Natural killer cell treated with Interleukin-12 subunit alpha and Interleukin-12 subunit beta and Interleukin-15 and Interleukin-18, amount 100 ng/mL, for 72 hours (primary cell): Measurements from ENCODE around the gene BICC1. TPM values are rescaled to one million over a fixed set of nuclear protein-coding genes. Genes with fewer than 3 reads are reported as not detected.
"Not testable (repeated sequence)": the region's sequence is repeated elsewhere in the genome, so short reads cannot be mapped to it uniquely, and the experiment has no call there.

Experiments
- ATAC-seq, 2 donors: fragments of 150-1000 bp; cut with Tn5 transposase in 1 of 2; sonication (Bioruptor Pico), chemical (Tn5 transposase) in 1 of 2; 2 replicates each; pipeline ENCODE4 v1.10.0; 2021
- DNase-seq: peaks from one replicate; pipeline ENCODE4 v3.0.0; 2022; ENCODE audit warnings: low spot score
- H3K27ac Mint-ChIP-seq, 2 donors: 1 replicate in 1 of 2; 2 replicates in 1 of 2; pipeline ENCODE4 v1.8.0; 2022; ENCODE audit warnings: mixed read lengths in 2 of 2, mild to moderate bottlenecking in 1 of 2, moderate library complexity in 1 of 2
- H3K27me3 Mint-ChIP-seq, 2 donors: 1 replicate in 1 of 2; 2 replicates in 1 of 2; pipeline ENCODE4 v1.8.0; 2022; ENCODE audit warnings: mixed read lengths in 2 of 2
- H3K36me3 Mint-ChIP-seq: one replicate; pipeline ENCODE4 v1.8.0; 2022; ENCODE audit warnings: mixed read lengths
- H3K4me1 Mint-ChIP-seq, 2 donors: 1 replicate in 1 of 2; 2 replicates in 1 of 2; pipeline ENCODE4 v1.8.0; 2022; ENCODE audit warnings: low read depth in 2 of 2, mixed read lengths in 2 of 2, mild to moderate bottlenecking in 1 of 2
- H3K4me3 Mint-ChIP-seq: one replicate; pipeline ENCODE4 v1.8.0; 2022; ENCODE audit warnings: mixed read lengths
- H3K9me3 Mint-ChIP-seq: 2 replicates; pipeline ENCODE4 v1.8.0; 2022; ENCODE audit warnings: mixed read lengths
- total RNA-seq, 2 donors: library from RNA; stranded (reverse); gene quantifications; one replicate each; pipeline ENCODE4 v1.2.3, GENCODE V29; 2022

BICC1 gene
- total RNA-seq, 2 donors from 2014 or later: 0.26 TPM; not detected in 1

DNA sequence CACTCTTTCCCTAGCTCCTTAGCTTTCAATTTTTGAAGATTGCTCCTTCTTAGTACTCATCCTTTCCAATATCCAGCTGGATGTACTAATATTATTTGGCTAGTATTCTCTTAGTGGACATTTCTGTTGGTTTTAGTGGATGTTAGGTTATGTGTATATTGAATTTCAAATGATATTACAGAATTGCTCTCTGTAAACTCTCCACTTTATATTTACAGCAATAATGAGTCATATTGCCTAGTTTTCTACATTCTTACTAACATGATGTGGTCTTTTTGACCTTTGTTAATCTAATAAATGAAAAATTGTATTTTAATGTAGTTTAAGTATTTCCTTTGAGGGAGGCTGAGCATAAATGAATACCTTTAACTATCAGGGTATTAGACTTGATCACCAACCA, 69.4 kb downstream of the BICC1 start:
- Mint-ChIP-seq H3K36me3 (no peaks in the 10 kb centered on the region), H3K4me1 (no peaks in the 10 kb centered on the region), H3K4me3 (no peak overlapping the region)

GRCh38 chr10:58585435-58585834, 72.8 kb downstream of the BICC1 start:
- Mint-ChIP-seq H3K9me3 (peaks cover 3% of the 10 kb centered on the region), H3K27ac (no peak overlapping the region), H3K27me3 (no peaks in the 10 kb centered on the region), H3K4me1 (no peaks in the 10 kb centered on the region), H3K36me3 (no peaks in the 10 kb centered on the region), H3K4me3 (no peak overlapping the region)
- ATAC-seq: no peak
- no peak for DNase-seq

More for the DNA sequence above, 69.4 kb downstream of the BICC1 start:
- DNase-seq (no peak), ATAC-seq (no peak)
- H3K9me3 Mint-ChIP-seq: peaks cover 3% of the 10 kb centered on the region
- H3K27ac Mint-ChIP-seq: no peak overlapping the region
- no peaks in the 10 kb centered on the region for H3K27me3 Mint-ChIP-seq

DNA sequence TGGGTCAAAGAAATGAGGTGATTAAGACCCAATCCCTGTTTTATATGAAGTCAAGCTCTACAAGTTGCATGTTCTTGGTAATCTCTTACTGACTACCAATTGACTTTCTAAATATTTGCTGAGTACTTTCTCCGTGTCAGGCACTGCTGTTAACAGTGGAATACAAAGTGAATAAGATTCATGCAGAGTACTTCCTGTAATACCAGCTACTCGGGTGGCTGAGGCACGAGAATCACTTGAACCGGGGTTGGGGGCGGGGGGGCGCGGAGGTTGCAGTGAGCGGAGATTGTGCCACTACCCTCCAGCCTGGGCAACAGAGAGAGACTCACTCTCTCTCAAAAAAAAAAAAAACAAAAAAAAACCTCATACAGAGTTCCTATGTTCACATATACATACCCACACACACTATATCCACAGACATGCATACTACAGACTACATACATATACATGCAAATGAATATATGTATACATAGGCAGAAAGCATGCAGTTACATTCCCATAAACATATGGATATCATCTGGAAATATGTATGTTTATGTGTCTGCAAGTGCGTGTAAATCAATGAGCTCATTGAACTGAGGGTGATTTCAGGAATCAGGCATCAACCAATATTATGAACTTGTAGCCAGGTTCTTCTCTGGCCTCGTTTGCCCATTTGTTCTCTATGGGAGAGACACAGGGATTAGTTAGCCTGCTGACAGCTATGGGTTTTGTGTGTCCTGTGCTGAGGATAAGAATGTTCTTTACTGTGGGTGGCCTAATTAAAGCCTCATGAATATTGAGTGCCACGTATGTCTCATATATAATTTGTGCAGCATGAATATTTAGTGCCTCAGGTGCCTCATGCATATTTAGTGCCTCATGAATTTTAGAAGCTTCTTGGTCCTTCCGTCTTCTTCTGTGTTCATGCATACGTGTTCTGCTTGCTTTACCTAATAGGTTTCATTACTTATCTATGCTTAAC, 73.9 kb downstream of the BICC1 start:
- no peak overlapping the region for H3K27ac Mint-ChIP-seq
- ATAC-seq (no peak), DNase-seq (no peak)
- H3K27me3 Mint-ChIP-seq: no peaks in the 10 kb centered on the region
- H3K9me3 Mint-ChIP-seq: peaks cover 3% of the 10 kb centered on the region
- no peak overlapping the region for H3K4me3 Mint-ChIP-seq
- H3K4me1 Mint-ChIP-seq: no peaks in the 10 kb centered on the region
- H3K36me3 Mint-ChIP-seq: no peaks in the 10 kb centered on the region

GRCh38 chr10:58587676-58588075, 75.0 kb downstream of the BICC1 start:
- H3K36me3 Mint-ChIP-seq: no peaks in the 10 kb centered on the region

DNA sequence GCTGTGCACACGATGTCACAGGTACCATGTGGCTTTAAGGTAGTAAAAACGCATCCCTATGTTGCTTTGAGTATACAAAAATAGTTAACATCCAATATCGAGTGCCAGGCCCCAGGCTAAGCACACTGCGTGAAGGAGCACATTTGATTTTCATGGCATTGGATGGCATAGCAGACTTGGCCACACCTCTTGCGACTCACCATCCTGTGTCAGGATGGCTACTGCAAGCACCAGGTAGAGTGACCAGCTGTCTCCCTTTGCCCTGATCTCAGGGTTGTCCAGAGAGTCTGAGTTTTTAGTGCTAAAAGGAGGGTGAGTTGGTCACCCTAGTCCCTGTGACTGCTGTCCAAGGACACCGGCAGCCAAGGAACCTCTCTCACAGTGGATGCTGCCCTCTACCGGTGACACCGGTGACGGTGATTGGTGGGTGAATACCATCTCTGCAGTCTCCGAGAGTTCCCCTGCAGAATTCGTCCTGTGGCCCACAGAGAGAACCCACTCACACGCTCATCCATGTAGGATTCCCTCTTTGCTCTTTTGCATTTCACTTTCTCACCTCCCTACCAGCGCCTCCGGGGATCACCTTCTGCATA, 76.1 kb downstream of the BICC1 start:
- H3K27me3 Mint-ChIP-seq: no peaks in the 10 kb centered on the region
- no peaks in the 10 kb centered on the region for H3K36me3 Mint-ChIP-seq
- H3K9me3 Mint-ChIP-seq: no peaks in the 10 kb centered on the region
- DNase-seq (no peak), ATAC-seq (no peak)
- H3K4me3 Mint-ChIP-seq: no peak overlapping the region
- H3K4me1 Mint-ChIP-seq: no peaks in the 10 kb centered on the region
- no peak overlapping the region for H3K27ac Mint-ChIP-seq

More at GRCh38 chr10:58587676-58588075, 75.0 kb downstream of the BICC1 start:
- DNase-seq (no peak), ATAC-seq (no peak)
- no peak overlapping the region for H3K27ac Mint-ChIP-seq
- no peak overlapping the region for H3K4me3 Mint-ChIP-seq
- peaks cover 3% of the 10 kb centered on the region for H3K9me3 Mint-ChIP-seq
- H3K4me1 Mint-ChIP-seq: no peaks in the 10 kb centered on the region
- H3K27me3 Mint-ChIP-seq: no peaks in the 10 kb centered on the region

DNA sequence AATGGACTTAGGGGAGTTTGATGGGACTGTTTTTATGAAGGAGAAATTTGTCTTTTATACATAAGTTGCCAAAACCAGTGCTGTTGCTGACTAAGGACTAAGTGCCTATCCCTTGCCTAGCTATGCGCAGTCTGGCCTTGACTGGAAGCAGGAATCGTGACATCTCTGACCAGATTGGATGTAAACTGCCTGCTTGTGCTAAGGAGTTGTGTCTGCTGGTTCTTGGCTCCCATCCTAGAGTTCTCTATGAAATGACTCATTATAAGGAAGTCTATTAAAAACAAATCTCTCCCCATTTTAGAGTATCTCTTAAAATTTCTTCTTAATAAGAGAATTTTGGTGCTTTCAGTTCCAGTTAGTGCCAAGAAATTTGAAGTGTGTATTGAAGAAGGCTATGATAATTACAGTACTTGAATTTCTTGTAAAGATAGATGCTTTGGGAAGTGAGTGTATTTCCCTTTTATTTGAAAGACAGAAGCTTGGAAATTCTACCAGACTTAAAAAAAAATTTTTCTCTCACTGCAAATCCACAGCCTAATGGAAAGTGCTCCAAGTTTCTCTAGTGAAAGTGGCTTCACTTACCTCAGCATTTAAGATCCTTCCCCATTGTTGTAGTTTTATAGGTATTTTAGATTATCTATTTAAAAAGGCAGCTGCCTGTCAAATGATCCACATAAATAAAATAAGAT, 77.6 kb downstream of the BICC1 start:
- H3K36me3 Mint-ChIP-seq: peaks cover under 1% of the 10 kb centered on the region
- H3K4me1 Mint-ChIP-seq: no peaks in the 10 kb centered on the region
- H3K4me3 Mint-ChIP-seq: no peak overlapping the region
- DNase-seq (no peak), ATAC-seq (no peak)
- peaks cover 2% of the 10 kb centered on the region for H3K9me3 Mint-ChIP-seq
- no peak overlapping the region for H3K27ac Mint-ChIP-seq
- no peaks in the 10 kb centered on the region for H3K27me3 Mint-ChIP-seq

DNA sequence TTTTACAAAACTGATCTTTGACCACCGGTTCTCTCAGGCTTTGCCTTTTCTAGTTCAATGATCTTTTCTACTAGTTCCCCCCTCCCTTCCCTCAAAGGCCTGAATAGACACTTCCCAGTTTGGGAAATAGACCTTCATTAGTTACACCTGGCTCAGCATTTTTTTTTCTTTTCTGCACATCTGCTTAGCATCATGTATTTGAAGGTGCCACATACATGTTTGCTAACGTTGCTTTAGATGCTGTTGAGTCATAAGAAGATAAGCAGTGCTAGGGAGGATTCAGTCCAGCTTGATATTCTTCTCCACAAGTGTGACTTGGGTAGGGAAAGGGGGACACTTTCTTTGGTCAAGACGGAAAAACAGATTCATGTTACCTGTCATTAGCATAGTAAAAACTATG, 78.3 kb downstream of the BICC1 start:
- Mint-ChIP-seq H3K4me3 (no peak overlapping the region), H3K9me3 (peaks cover 7% of the 10 kb centered on the region), H3K27ac (no peak overlapping the region), H3K27me3 (no peaks in the 10 kb centered on the region), H3K4me1 (no peaks in the 10 kb centered on the region), H3K36me3 (peaks cover 6% of the 10 kb centered on the region)
- no peak for ATAC-seq
- DNase-seq: no peak

DNA sequence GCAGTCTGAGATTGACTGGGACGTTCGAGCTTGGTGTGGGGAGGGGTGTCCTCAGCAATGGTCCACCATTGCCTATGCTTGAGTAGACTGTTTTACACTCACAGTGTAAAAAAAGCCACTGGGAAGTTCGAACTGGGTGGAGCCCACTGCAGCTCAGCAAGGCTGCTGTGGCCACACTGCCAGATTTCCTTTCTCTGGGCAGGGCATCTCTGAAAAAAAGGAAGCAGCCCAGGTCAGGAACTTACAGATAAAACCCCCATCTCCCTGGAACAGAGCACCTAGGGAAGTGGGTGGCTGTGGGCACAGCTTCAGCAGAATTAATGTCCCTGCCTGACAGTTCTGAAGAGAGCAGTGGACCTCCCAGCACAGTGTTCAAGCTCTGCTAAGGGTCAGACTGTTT, 80.3 kb downstream of the BICC1 start:
- ATAC-seq (no peak), DNase-seq (no peak)
- Mint-ChIP-seq H3K4me3 (no peak overlapping the region), H3K9me3 (peaks cover 13% of the 10 kb centered on the region), H3K4me1 (no peaks in the 10 kb centered on the region), H3K27me3 (no peaks in the 10 kb centered on the region), H3K27ac (no peak overlapping the region), H3K36me3 (peaks cover 6% of the 10 kb centered on the region)

DNA sequence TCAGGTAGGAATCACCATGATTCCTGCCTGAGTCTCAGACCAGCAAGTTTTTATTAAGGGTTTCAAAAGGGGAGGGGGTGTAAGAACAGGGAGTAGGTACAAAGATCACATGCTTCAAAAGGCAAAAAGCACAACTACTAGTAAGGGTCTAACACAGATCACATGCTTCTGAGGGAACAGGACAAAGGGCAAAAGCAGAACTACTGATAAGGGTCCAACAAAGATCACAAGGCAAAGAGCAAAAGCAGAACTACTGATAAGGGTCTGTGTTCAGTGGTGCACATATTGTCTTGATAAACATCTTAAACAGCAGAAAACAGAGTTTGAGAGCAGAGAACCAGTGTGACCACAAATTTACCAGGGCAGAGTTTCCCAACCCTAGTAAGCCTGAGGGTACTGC, 84.5 kb downstream of the BICC1 start:
- not testable (repeated sequence) for ATAC-seq, H3K27me3 Mint-ChIP-seq, H3K27ac Mint-ChIP-seq, H3K36me3 Mint-ChIP-seq, H3K4me3 Mint-ChIP-seq, H3K4me1 Mint-ChIP-seq, DNase-seq
- peaks cover 14% of the 10 kb centered on the region for H3K9me3 Mint-ChIP-seq

- Mint-ChIP-seq H3K27ac (no peak overlapping the region), H3K27me3 (no peaks in the 10 kb centered on the region)
These were observed 87.4 kb downstream of the BICC1 start for GRCh38 chr10:58599927-58600553.

DNA sequence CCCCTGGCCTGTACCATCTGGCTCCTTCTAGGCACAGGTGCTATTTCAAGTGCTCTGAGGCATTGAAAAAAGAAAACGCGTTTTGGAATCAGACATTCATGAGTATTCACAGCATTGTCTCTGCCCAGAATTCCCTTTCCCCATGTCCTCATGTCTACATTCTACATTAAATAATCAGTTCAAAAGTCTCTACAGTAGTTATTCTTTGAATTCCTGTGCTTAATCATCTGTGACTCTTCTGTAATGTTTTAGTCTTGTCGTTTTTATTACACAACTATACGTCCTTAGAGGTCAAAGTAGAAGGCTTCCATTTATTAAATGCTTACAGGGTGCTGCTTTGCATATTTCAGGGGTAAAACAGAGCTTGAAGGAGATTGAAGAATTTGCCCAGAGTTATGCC, 95.7 kb downstream of the BICC1 start:
- no peak for DNase-seq
- H3K36me3 Mint-ChIP-seq: no peaks in the 10 kb centered on the region
- no peak overlapping the region for H3K27ac Mint-ChIP-seq
- H3K4me1 Mint-ChIP-seq: no peaks in the 10 kb centered on the region
- no peak overlapping the region for H3K4me3 Mint-ChIP-seq
- H3K27me3 Mint-ChIP-seq: no peaks in the 10 kb centered on the region
- peaks cover 5% of the 10 kb centered on the region for H3K9me3 Mint-ChIP-seq
- ATAC-seq: no peak

More at GRCh38 chr10:58599927-58600553, 87.4 kb downstream of the BICC1 start:
- DNase-seq (no peak), ATAC-seq (no peak)
- Mint-ChIP-seq H3K9me3 (peaks cover 14% of the 10 kb centered on the region), H3K4me1 (no peaks in the 10 kb centered on the region), H3K4me3 (no peak overlapping the region), H3K36me3 (peaks cover 6% of the 10 kb centered on the region)

DNA sequence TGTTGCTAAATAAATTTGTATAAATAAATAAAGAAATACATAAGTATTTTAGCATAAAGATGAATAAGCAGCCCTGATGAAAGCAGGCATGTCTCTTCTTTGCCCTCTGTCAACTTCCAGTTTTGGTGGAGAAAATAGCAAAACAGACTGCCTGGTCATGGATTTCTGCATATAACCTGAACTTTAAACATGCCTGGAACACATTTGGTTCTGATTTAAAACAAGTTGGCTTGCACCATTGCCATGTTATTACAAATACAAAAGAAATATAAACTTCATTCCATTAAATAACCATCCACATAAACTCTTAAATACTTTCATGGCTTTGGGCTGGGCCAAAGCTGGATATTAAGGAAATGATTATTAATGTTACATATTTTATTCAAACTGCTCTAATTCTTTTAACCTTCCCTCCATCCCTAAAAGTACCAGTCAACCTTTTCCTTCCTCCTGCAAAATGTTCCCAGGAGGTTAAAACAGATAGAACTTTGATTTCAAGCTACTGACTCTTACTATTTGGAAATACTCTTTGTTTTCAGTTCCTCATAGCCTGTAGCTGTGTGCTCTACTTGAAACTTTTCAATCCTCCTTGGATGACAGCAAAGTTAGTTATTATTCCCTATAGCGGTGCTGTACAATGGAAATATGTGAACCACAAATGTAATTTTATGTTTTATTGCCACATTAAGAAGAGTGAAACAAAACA, 96.3 kb downstream of the BICC1 start:
- H3K9me3 Mint-ChIP-seq: peaks cover 5% of the 10 kb centered on the region
- no peaks in the 10 kb centered on the region for H3K4me1 Mint-ChIP-seq
- ATAC-seq: no peak
- no peaks in the 10 kb centered on the region for H3K36me3 Mint-ChIP-seq
- no peaks in the 10 kb centered on the region for H3K27me3 Mint-ChIP-seq
- DNase-seq: no peak
- H3K4me3 Mint-ChIP-seq: no peak overlapping the region
- H3K27ac Mint-ChIP-seq: no peak overlapping the region

DNA sequence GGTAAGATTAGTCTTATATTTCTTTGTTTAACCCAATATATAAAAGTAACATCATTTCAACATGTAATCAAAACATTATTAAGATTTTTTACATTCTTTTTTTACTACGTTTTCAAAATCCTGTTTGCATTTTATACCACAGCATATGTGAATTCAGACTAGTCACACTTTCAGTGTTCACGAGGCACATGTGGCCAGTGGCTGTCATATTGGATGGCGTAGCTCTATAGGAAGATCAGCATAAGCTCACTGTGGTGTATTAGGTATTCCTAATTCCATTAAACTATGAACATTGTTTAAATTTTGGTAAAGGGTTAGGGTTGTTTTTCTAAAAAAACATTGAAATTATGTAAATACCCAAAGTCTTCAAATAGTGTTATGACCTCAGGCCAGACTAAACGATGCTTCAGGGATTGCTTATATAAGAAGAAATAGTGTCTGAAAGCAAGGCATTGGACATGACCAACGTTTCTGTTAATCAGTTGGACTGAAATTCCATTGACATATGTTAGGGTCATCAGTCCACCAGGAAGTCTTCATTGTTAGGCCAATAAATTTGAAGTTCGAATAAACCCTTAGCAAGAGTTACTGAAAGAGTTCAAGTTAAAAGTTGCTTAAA, 97.0 kb downstream of the BICC1 start:
- H3K9me3 Mint-ChIP-seq: peaks cover 5% of the 10 kb centered on the region
- H3K4me3 Mint-ChIP-seq: no peak overlapping the region
- H3K27me3 Mint-ChIP-seq: no peaks in the 10 kb centered on the region
- H3K27ac Mint-ChIP-seq: no peak overlapping the region
- no peaks in the 10 kb centered on the region for H3K36me3 Mint-ChIP-seq
- ATAC-seq: no peak
- no peaks in the 10 kb centered on the region for H3K4me1 Mint-ChIP-seq
- DNase-seq: no peak
